Activated CD4-positive, alpha-beta T cell treated with anti-CD3 and anti-CD28 coated beads for 36 hours (primary cell): ENCODE results near the gene SMIM38. TPM values are rescaled to one million over a fixed set of nuclear protein-coding genes. Genes with fewer than 3 reads are reported as not detected.
"Not testable (repeated sequence)": the region's sequence is repeated elsewhere in the genome, so short reads cannot be mapped to it uniquely, and the experiment has no call there.

Source experiments
- ATAC-seq: fragments of 200-7000 bp; cut with Tn5 transposase; one replicate; pipeline ENCODE4 v1.10.0; 2021; ENCODE audit warnings: mild to moderate bottlenecking, moderate library complexity
- CTCF ChIA-PET: fragments of 350-600 bp; sonication (Branson Sonifier 250); formaldehyde crosslinking; loops from one replicate; lab custom pipeline; 2021; ENCODE audit warnings: antibody characterized with exemption; lab: Charles Lee
- POLR2A ChIA-PET: fragments of 350-600 bp; sonication (Branson Sonifier 250); formaldehyde crosslinking; loops from one replicate; lab custom pipeline; 2021; ENCODE audit warnings: antibody characterized with exemption, inconsistent platforms; lab: Charles Lee
- DNase-seq: peaks from one replicate; pipeline ENCODE4 v3.0.0-alpha.2; 2020
- H3K27ac Mint-ChIP-seq: one replicate; pipeline ENCODE4 v1.8.0; 2021; ENCODE audit warnings: mixed read lengths
- H3K27me3 Mint-ChIP-seq: one replicate; pipeline ENCODE4 v1.8.0; 2021; ENCODE audit warnings: mixed read lengths
- H3K36me3 Mint-ChIP-seq: one replicate; pipeline ENCODE4 v1.8.0; 2021; ENCODE audit warnings: low read depth, mixed read lengths
- H3K4me1 Mint-ChIP-seq: one replicate; pipeline ENCODE4 v1.8.0; 2021; ENCODE audit warnings: mixed read lengths
- H3K4me3 Mint-ChIP-seq: one replicate; pipeline ENCODE4 v1.8.0; 2021; ENCODE audit warnings: mild to moderate bottlenecking, moderate library complexity, mixed read lengths
- H3K9me3 Mint-ChIP-seq: one replicate; pipeline ENCODE4 v1.8.0; 2021; ENCODE audit warnings: low read depth, mixed read lengths
- intact Hi-C, 2 experiments: fragments of 100-400 bp; cut with DNase I in 1 of 2; cut with micrococcal nuclease in 1 of 2; formaldehyde crosslinking; loops; one replicate each; pipeline versions ENCODE4 v1.14.2 to v1.15.1; 2022 to 2024; cut with DNase I, micrococcal nuclease
- total RNA-seq, 2 experiments: library from RNA; stranded (reverse); gene quantifications; one replicate each; pipeline ENCODE4 v1.2.3, GENCODE V29; 2021

SMIM38 gene
- total RNA-seq, 2 experiments from 2014 or later, result 0.47 to 0.94 TPM

GRCh38 chr11:69144316-69145049, 11.3 kb upstream of the SMIM38 start:
- peak overlapping the region; percentile 69 for H3K27ac Mint-ChIP-seq
- peak; percentile 73 for DNase-seq
- peaks cover 17% of the 10 kb centered on the region for H3K4me1 Mint-ChIP-seq
- peaks cover 10% of the 10 kb centered on the region for H3K36me3 Mint-ChIP-seq
- POLR2A ChIA-PET, result no interaction called here
- H3K9me3 Mint-ChIP-seq, result peaks cover 18% of the 10 kb centered on the region
- intact Hi-C loops, result loop anchor here in 1 of 2 experiments (1.0 kb wide), 2 partner anchors 22 to 95 kb away; no protein-coding TSS in a partner anchor
- CTCF ChIA-PET, result interaction anchor here (1.2 kb wide), 1 partner anchor 11 kb away, joined by 3 read pairs; the partner anchor contains the start of gene SMIM38
- ATAC-seq, result peak; percentile 92
- H3K4me3 Mint-ChIP-seq, result no peak overlapping the region
- peaks cover 2% of the 10 kb centered on the region for H3K27me3 Mint-ChIP-seq

- intact Hi-C loops, result no loop called here
- Mint-ChIP-seq H3K4me3 (no peak overlapping the region), H3K4me1 (peaks cover 17% of the 10 kb centered on the region), H3K36me3 (peaks cover 10% of the 10 kb centered on the region), H3K9me3 (peaks cover 18% of the 10 kb centered on the region), H3K27ac (peak overlapping the region; percentile 69), H3K27me3 (peaks cover 2% of the 10 kb centered on the region)
- CTCF ChIA-PET, result interaction anchor here (1.2 kb wide), 1 partner anchor 11 kb away, joined by 3 read pairs; the partner anchor contains the start of gene SMIM38
- POLR2A ChIA-PET, result no interaction called here
- ATAC-seq (no peak), DNase-seq (no peak)
Measured at GRCh38 chr11:69145050-69145380, 10.7 kb upstream of the SMIM38 start.

GRCh38 chr11:69148377-69148762, 7.4 kb upstream of the SMIM38 start:
- Mint-ChIP-seq H3K4me3 (no peak overlapping the region), H3K9me3 (peaks cover 21% of the 10 kb centered on the region), H3K36me3 (peaks cover 10% of the 10 kb centered on the region), H3K27ac (no peak overlapping the region), H3K27me3 (peaks cover 2% of the 10 kb centered on the region), H3K4me1 (peaks cover 12% of the 10 kb centered on the region)
- intact Hi-C loops, result no loop called here
- POLR2A ChIA-PET, result no interaction called here
- no peak for ATAC-seq
- no peak for DNase-seq
- CTCF ChIA-PET, result no interaction called here

- ChIA-PET CTCF (no interaction called here), POLR2A (no interaction called here)
- no peak for DNase-seq
Measured at GRCh38 chr11:69148806-69149205, 6.9 kb upstream of the SMIM38 start.

GRCh38 chr11:69149338-69150045, 6.2 kb upstream of the SMIM38 start:
- H3K36me3 Mint-ChIP-seq, H3K4me3 Mint-ChIP-seq, DNase-seq, intact Hi-C loops, H3K27ac Mint-ChIP-seq, H3K4me1 Mint-ChIP-seq, CTCF ChIA-PET, ATAC-seq, H3K27me3 Mint-ChIP-seq, POLR2A ChIA-PET: not testable (repeated sequence)
- H3K9me3 Mint-ChIP-seq, result peaks cover 18% of the 10 kb centered on the region

More at GRCh38 chr11:69148806-69149205, 6.9 kb upstream of the SMIM38 start:
- H3K9me3 Mint-ChIP-seq, result peaks cover 21% of the 10 kb centered on the region
- intact Hi-C loops, result no loop called here
- no peak overlapping the region for H3K4me3 Mint-ChIP-seq
- peaks cover 2% of the 10 kb centered on the region for H3K27me3 Mint-ChIP-seq
- no peak overlapping the region for H3K27ac Mint-ChIP-seq
- H3K4me1 Mint-ChIP-seq, result peaks cover 12% of the 10 kb centered on the region
- ATAC-seq, result no peak
- H3K36me3 Mint-ChIP-seq, result peaks cover 10% of the 10 kb centered on the region

GRCh38 chr11:69150175-69150574, 5.6 kb upstream of the SMIM38 start:
- H3K9me3 Mint-ChIP-seq, result peaks cover 14% of the 10 kb centered on the region
- no peak overlapping the region for H3K4me3 Mint-ChIP-seq
- no peak overlapping the region for H3K27ac Mint-ChIP-seq
- intact Hi-C loops, result no loop called here
- peaks cover 2% of the 10 kb centered on the region for H3K27me3 Mint-ChIP-seq
- CTCF ChIA-PET, result no interaction called here
- POLR2A ChIA-PET, result no interaction called here
- ATAC-seq, result no peak
- H3K4me1 Mint-ChIP-seq, result no peaks in the 10 kb centered on the region
- no peak for DNase-seq
- peaks cover 10% of the 10 kb centered on the region for H3K36me3 Mint-ChIP-seq

GRCh38 chr11:69151836-69152235, 3.9 kb upstream of the SMIM38 start:
- CTCF ChIA-PET, result no interaction called here
- peaks cover 5% of the 10 kb centered on the region for H3K9me3 Mint-ChIP-seq
- intact Hi-C loops, result no loop called here
- POLR2A ChIA-PET, result no interaction called here
- peaks cover 5% of the 10 kb centered on the region for H3K4me1 Mint-ChIP-seq
- peaks cover 2% of the 10 kb centered on the region for H3K27me3 Mint-ChIP-seq
- DNase-seq (no peak), ATAC-seq (no peak)
- H3K27ac Mint-ChIP-seq, result no peak overlapping the region
- H3K4me3 Mint-ChIP-seq, result no peak overlapping the region
- no peaks in the 10 kb centered on the region for H3K36me3 Mint-ChIP-seq

- DNase-seq, result no peak
- ChIA-PET POLR2A (no interaction called here), CTCF (no interaction called here)
- Mint-ChIP-seq H3K4me3 (no peak overlapping the region), H3K9me3 (peaks cover 5% of the 10 kb centered on the region), H3K36me3 (no peaks in the 10 kb centered on the region), H3K27ac (no peak overlapping the region), H3K27me3 (peaks cover 2% of the 10 kb centered on the region), H3K4me1 (peaks cover 5% of the 10 kb centered on the region)
- ATAC-seq, result no peak
- intact Hi-C loops, result no loop called here
Measured at GRCh38 chr11:69152733-69153421, 2.9 kb upstream of the SMIM38 start.

- H3K27ac Mint-ChIP-seq, result no peak overlapping the region
- no peak for DNase-seq
- peaks cover 2% of the 10 kb centered on the region for H3K27me3 Mint-ChIP-seq
- intact Hi-C loops, result no loop called here
- peaks cover 5% of the 10 kb centered on the region for H3K4me1 Mint-ChIP-seq
- no peaks in the 10 kb centered on the region for H3K36me3 Mint-ChIP-seq
- peaks cover 5% of the 10 kb centered on the region for H3K9me3 Mint-ChIP-seq
- H3K4me3 Mint-ChIP-seq, result no peak overlapping the region
- ATAC-seq, result no peak
- POLR2A ChIA-PET, result no interaction called here
- CTCF ChIA-PET, result no interaction called here
Measured at GRCh38 chr11:69153661-69154060, 2.1 kb upstream of the SMIM38 start.

GRCh38 chr11:69154211-69154913, 1.4 kb upstream of the SMIM38 start:
- H3K9me3 Mint-ChIP-seq, result peaks cover 3% of the 10 kb centered on the region
- intact Hi-C loops, result no loop called here
- ChIA-PET CTCF (no interaction called here), POLR2A (no interaction called here)
- H3K4me3 Mint-ChIP-seq, result no peak overlapping the region
- ATAC-seq (no peak), DNase-seq (no peak)
- H3K4me1 Mint-ChIP-seq, result peaks cover 5% of the 10 kb centered on the region
- peaks cover 2% of the 10 kb centered on the region for H3K27me3 Mint-ChIP-seq
- no peaks in the 10 kb centered on the region for H3K36me3 Mint-ChIP-seq
- H3K27ac Mint-ChIP-seq, result no peak overlapping the region

- H3K36me3 Mint-ChIP-seq, result no peaks in the 10 kb centered on the region
- CTCF ChIA-PET, result no interaction called here
- H3K27ac Mint-ChIP-seq, result no peak overlapping the region
- intact Hi-C loops, result no loop called here
- peaks cover 2% of the 10 kb centered on the region for H3K27me3 Mint-ChIP-seq
- no peak for ATAC-seq
- H3K4me3 Mint-ChIP-seq, result no peak overlapping the region
- DNase-seq, result no peak
- H3K4me1 Mint-ChIP-seq, result peaks cover 5% of the 10 kb centered on the region
- H3K9me3 Mint-ChIP-seq, result peaks cover 3% of the 10 kb centered on the region
- POLR2A ChIA-PET, result no interaction called here
Measured at GRCh38 chr11:69154938-69155301, 815 bp upstream of the SMIM38 start.
